Muscle layer of duodenum (tissue), 2 donors: ENCODE results near the gene HES7.

Experiments used
- H3K27ac ChIP-seq: one replicate; pipeline ENCODE4 v1.7.0; 2013; ENCODE audit warnings: mild to moderate bottlenecking, low read length
- H3K27me3 ChIP-seq: one replicate; pipeline ENCODE4 v1.7.0; 2013; ENCODE audit warnings: low read depth, mild to moderate bottlenecking, control low read depth, low read length
- H3K36me3 ChIP-seq, 2 donors: one replicate each; pipeline ENCODE4 v1.7.0; 2013; ENCODE audit warnings: low read length in 2 of 2, control low read depth in 1 of 2, mild to moderate bottlenecking in 1 of 2; ENCODE audit not compliant: insufficient read depth in 2 of 2, control insufficient read depth in 1 of 2
- H3K4me1 ChIP-seq, 2 donors: one replicate each; pipeline ENCODE4 v1.7.0; 2013; ENCODE audit warnings: low read length in 2 of 2, mild to moderate bottlenecking in 2 of 2, control low read depth in 1 of 2, moderate library complexity in 1 of 2; ENCODE audit not compliant: insufficient read depth in 2 of 2, control insufficient read depth in 1 of 2
- H3K4me3 ChIP-seq, 2 donors: one replicate each; pipeline ENCODE4 v1.7.0; 2013; ENCODE audit warnings: low read length in 2 of 2, low read depth in 1 of 2, mild to moderate bottlenecking in 1 of 2
- H3K9me3 ChIP-seq, 2 donors: one replicate each; pipeline ENCODE4 v1.7.0; 2013; ENCODE audit warnings: low read length in 2 of 2, control low read depth in 1 of 2, mild to moderate bottlenecking in 1 of 2; ENCODE audit not compliant: control insufficient read depth in 1 of 2
- donor health status: healthy.

Gene HES7

DNA sequence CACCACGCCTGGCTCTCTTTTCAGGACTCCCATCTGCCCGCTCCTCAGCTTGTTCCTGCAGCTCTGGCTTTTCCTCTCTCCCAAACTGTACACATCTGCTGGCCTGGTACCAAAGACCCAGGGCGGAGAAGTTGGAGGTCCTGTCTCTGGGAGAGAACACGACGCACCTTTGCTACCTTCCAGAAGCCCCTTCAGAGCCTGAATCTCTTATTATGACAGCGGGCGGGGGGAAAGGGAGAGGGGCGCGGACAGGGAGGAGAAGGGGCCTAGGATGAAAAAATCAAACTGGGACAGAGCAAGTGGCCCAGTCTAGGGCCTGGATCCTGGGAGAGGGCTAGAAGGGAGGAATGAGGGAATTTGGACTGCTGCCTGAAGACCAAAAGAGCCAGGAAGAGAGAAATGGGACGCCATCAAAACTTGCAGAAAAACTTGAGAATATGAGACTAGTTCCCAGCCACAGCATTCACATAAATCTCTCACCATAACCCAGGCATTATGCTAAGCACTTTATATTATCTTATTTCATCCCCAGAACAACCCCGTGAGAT is 30.8 kb upstream of the HES7 start:
- Histone ChIP-seq H3K36me3 (peaks cover 15 to 41% of the 10 kb centered on the region in 2 donors), H3K27me3 (no peaks in the 10 kb centered on the region), H3K9me3 (no peaks in the 10 kb centered on the region), H3K4me1 (peaks cover 13 to 36% of the 10 kb centered on the region in 2 donors), H3K27ac (peak overlapping the region; percentile 100), H3K4me3 (peak overlapping the region; percentile 91 to 98)

DNA sequence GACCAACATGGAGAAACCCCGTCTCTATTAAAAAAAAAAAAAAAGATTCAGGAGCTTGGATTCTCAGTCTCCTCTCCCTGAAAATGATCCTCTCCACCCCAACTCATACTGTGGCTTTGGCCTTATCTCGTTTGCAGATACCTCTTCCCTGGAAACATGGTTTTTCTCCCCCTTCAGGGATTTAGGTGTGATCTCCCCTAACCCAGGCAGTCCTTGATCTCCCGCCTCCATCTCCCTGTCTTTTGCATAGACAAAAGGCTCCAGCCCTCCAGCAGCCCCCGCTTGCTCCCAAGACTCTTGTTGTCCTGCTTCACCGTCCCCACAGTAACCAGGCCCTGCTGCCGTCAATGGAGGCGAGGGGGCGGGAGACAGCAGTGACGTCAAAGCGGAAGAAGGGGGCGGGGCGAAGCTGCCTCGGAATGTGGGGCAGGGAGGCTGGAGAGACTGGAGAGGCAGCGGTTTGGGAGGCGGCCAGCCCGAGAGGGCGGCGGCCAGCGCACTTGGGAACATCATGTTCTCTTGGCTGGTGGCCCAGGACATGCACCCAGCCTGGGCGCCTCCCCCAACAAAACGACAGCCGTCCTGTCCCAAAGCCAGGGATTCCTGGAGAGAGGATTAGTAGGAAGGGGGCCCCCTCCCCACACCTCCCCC is 30.2 kb upstream of the HES7 start:
- H3K4me1 ChIP-seq, result peaks cover 13 to 36% of the 10 kb centered on the region in 2 donors
- peak overlapping the region; percentile 91 to 98 for H3K4me3 ChIP-seq
- H3K27me3 ChIP-seq, result no peaks in the 10 kb centered on the region
- H3K9me3 ChIP-seq, result no peaks in the 10 kb centered on the region
- H3K27ac ChIP-seq, result peak overlapping the region; percentile 100
- peaks cover 16 to 42% of the 10 kb centered on the region in 2 donors for H3K36me3 ChIP-seq

DNA sequence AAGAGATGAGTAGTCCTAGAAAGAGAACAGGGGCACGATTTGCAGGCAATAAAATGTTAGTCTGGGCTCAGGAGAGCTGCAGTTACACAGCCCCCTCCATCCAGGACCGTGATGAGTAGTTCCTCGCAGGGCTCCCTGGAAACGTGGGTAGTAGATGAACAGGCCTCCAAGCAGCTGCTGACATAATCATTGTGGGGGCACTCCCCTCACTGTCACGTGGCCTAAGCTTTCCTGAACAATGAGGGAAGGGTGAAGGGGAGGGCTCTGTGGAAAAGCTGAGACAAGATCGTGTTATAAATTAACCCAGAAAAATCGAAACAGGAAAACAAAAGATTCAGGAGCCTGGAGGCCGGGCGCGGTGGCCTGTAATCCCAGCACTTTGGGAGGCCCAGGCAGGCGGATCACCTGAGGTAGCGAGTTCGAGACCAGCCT is 29.6 kb upstream of the HES7 start:
- H3K9me3 ChIP-seq, result no peaks in the 10 kb centered on the region
- H3K4me3 ChIP-seq, result peak overlapping the region; percentile 65 to 91
- no peaks in the 10 kb centered on the region for H3K27me3 ChIP-seq
- peaks cover 13 to 34% of the 10 kb centered on the region in 2 donors for H3K4me1 ChIP-seq
- H3K36me3 ChIP-seq, result peaks cover 20 to 46% of the 10 kb centered on the region in 2 donors
- H3K27ac ChIP-seq, result peak overlapping the region; percentile 100

DNA sequence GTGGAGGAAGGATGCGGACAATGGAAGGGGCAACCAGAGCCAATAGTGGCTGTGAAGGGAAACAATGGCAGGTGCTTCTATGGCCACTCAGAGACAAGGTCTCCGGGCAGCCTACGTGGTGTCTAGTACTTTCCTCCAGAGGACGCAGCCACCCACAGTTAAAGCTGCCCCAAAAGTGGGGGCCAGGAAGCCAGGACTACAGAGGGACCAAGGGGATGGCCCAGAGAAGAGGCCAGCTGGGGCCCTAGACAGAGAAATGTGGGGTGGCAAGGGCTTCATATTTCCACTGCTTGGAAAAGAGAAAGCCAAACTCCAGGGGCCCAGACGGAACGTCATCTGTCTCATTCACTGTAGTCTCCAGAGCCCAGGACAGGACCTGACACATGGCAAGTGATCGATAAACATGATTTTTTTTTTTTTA is 29.1 kb upstream of the HES7 start:
- Histone ChIP-seq H3K4me3 (peak overlapping the region; percentile 65 to 91), H3K36me3 (peaks cover 25 to 48% of the 10 kb centered on the region in 2 donors), H3K9me3 (no peaks in the 10 kb centered on the region), H3K4me1 (peaks cover 13 to 37% of the 10 kb centered on the region in 2 donors), H3K27ac (peak overlapping the region; percentile 100), H3K27me3 (no peaks in the 10 kb centered on the region)

DNA sequence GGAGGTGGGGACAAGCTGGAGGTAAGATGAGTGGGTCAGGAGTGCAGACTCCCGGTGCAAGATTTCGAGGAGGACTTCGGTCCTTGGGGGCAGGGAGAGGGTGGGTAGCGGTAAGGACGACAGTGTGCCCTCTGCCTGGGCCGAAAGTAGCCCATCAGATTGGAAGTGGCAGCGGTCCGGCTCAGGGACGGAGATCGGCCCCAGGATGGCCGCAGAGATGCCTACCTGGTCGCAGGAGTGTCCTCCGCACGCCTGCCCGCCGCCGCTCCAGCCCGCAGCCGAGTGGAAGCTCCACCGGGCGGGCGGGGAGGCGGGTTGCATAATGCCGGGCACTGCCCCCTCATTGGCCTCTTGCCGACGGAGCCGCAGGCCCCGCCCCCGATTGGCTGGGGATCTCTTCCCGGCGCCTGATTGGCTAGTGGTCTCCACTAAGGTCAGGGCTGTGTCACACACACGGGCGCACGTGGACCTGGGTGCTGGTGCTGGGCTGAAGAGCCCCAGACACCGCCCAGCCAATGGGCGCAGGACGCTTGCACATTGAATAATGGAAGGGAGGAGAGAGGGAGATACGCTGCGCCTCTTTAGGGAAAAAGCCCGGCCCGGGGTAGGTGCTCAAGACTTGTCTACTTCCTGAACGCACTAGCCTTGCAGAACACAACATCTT is 28.3 kb upstream of the HES7 start, which contains the start of gene PER1:
PER1 (minus strand) TSS at position 293 of the 664 bp plus-strand sequence. CDS start 1,698 bp downstream, outside the sequence.
- Histone ChIP-seq H3K36me3 (peaks cover 32 to 56% of the 10 kb centered on the region in 2 donors), H3K4me1 (peaks cover 13 to 38% of the 10 kb centered on the region in 2 donors), H3K9me3 (no peaks in the 10 kb centered on the region), H3K27me3 (no peaks in the 10 kb centered on the region), H3K27ac (peak within 1 kb of the TSS; percentile 100), H3K4me3 (peak within 1 kb of the TSS; percentile 88 to 91)

DNA sequence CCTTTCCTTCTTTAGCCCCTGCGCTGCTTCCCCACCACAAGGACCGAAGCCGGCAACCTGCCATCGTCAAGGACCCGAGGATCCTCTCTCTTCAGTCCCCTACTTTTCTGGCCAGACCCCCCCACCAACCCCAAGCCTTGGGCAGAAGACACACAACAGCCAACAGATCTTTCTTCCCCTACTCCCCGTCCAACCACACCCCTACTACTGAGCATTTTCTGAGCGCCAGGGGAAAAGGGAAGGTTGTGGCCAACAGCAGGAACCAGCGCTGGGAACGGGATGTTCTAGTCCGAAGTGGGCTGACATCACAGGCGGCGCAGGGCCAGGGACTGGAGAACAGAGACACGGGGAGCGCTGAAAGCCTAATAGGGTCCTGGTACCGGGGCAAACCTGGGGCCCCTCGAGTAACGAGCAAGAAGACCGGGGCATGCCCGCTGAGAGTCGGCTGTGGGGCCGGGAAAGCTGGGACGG is 27.8 kb upstream of the HES7 start:
- Histone ChIP-seq H3K36me3 (peaks cover 38 to 57% of the 10 kb centered on the region in 2 donors), H3K4me3 (peak overlapping the region; percentile 88 to 91), H3K27me3 (no peaks in the 10 kb centered on the region), H3K27ac (peak overlapping the region; percentile 100), H3K4me1 (peaks cover 13 to 34% of the 10 kb centered on the region in 2 donors), H3K9me3 (no peaks in the 10 kb centered on the region)

DNA sequence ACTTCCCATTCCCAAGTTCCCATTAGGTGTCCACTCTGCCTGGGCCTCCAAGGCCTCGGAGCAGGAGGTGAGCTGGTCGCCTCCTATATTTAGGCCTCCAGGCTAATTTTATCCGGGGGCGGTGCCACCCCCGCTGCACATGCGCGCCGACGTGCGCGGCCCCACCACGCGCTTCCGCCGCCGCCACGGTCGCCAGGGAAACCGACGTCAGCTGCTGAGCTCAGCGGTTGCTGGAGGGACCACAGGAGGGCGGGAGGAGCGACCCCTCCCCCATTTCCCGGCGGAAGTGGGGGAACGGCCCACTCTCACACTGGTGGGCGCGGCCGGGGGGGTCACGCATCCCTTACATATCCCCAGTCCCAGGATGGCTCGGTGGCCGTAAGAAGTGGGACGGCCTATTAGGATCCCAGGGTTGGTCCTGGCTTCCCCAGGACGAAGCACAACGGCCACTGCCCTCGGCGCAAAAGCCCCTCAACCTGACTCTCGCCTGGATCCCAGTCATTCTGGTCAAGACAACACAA is 27.3 kb upstream of the HES7 start:
- H3K36me3 ChIP-seq, result peaks cover 43 to 62% of the 10 kb centered on the region in 2 donors
- H3K4me3 ChIP-seq, result peak overlapping the region; percentile 88 to 91
- no peaks in the 10 kb centered on the region for H3K27me3 ChIP-seq
- peaks cover 13 to 34% of the 10 kb centered on the region in 2 donors for H3K4me1 ChIP-seq
- no peaks in the 10 kb centered on the region for H3K9me3 ChIP-seq
- peak overlapping the region; percentile 100 for H3K27ac ChIP-seq

DNA sequence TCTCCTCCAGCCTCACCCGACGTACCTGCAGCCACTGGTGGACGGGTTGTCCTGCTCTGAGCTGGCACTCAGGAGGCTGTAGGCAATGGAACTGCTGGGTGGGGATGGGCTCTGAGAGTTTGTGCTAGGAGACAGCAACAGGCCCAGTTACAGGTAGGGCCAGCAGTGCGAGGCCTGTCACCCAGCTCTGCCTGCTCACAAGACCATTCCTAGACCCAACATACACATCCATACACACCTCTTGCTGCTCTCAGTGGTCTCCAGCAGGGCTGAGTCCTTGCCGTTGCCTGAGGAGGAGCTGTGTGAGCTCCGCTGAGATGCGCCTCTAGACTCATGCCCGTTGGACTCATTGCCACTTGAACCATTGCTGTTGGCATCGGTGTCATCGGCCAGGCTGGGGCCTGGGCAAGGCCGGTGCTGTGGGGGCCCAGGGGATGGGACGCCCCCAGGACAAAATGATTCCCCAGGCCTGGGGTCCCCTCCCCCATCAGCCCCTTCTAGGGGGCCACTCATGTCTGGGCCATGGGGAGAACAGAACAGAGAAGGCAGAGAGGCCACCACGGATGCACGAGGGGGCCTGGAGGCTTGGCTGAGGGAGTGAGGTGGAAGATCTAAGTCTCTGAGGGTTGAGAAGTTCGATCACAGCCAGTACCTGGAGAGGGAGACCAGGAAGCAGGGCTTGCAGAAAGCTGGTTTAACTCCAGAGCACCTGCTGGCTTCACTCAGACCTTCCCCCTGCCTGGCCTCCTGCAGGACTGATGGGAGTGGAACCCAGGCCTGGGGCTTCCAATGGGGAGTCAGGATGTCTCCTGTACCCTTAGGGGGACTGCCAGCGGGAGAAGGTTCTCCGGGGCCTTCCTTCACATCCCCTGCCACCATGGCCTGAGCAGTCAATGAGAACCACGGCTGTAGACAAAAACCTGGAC is 26.6 kb upstream of the HES7 start:
- Histone ChIP-seq H3K4me1 (peaks cover 13 to 34% of the 10 kb centered on the region in 2 donors), H3K36me3 (peaks cover 50 to 63% of the 10 kb centered on the region in 2 donors), H3K9me3 (no peaks in the 10 kb centered on the region), H3K4me3 (peak overlapping the region; percentile 88 to 91), H3K27me3 (no peaks in the 10 kb centered on the region), H3K27ac (peak overlapping the region; percentile 100)

DNA sequence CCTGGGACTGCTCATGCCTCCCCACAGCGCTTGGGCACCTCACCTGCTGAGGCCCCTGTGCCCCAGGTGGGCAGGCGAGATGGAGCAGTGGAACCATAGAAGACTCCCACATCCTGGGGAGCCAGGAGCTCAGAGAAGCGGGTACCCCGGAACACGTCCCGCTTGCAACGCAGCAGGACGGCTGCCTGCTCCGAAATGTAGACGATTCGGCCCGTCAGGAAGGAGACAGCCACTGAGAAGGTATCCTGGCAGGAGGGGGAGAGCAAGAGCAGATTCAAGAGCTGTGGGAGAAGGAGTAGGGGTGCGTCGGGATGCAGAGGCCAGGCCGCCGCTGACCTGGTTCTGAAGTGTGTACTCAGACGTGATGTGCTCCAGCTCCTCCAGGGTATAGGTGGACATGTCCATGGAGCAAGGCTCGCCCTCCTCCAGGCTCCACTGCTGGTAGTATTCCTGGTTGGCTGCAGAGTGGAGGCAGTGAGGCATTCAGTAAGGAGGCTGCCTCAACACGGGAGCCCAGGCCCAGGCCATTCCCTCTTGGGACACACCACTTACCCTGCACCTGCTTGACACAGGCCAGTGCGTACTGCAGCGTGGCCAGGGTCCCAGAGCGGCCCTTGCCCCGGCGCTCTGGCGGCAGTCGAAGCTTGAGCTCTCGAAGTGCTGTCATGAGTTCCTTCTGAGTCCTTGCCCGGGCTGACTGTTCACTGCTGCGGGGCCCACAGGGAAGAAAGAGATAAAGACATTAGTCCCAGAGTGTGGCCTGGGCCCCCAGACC is 25.7 kb upstream of the HES7 start:
- Histone ChIP-seq H3K4me1 (peaks cover 13 to 34% of the 10 kb centered on the region in 2 donors), H3K27ac (peak overlapping the region; percentile 8), H3K4me3 (no peak overlapping the region), H3K9me3 (no peaks in the 10 kb centered on the region), H3K36me3 (peaks cover 56 to 68% of the 10 kb centered on the region in 2 donors), H3K27me3 (no peaks in the 10 kb centered on the region)

DNA sequence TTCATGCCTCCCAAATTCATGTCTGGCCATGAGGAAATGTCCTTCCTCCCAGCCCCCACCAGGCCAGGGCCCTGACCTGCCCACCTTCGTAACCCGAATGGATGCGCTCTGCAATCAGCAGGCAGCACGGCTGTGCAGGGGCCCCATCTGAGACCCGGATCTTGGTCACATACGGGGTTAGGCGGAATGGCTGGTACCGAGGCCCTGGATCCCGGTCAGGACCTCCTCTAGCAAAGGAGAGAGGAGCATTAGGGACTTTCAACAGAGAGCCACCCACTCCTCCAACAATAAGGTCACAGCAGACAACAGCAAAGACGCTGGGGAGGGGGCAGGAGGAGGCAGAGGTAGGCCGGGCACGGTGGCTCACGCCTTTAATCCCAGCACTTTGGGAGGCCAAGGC is 24.7 kb upstream of the HES7 start:
- no peak overlapping the region for H3K4me3 ChIP-seq
- no peaks in the 10 kb centered on the region for H3K27me3 ChIP-seq
- H3K36me3 ChIP-seq, result peaks cover 65 to 74% of the 10 kb centered on the region in 2 donors
- H3K27ac ChIP-seq, result no peak overlapping the region
- no peaks in the 10 kb centered on the region for H3K9me3 ChIP-seq
- H3K4me1 ChIP-seq, result peaks cover 13 to 34% of the 10 kb centered on the region in 2 donors
